SU-DHL-6 (cell line): ENCODE measurements around the gene NOTCH3.

ENCODE experiments used
- H2AFZ ChIP-seq: fragments of 200-600 bp; sonication (generic); 2 replicates; pipeline ENCODE4 v1.6.1; 2014; ENCODE audit warnings: low read depth, mild to moderate bottlenecking, moderate library complexity, mixed read lengths, antibody characterized with exemption, low read length; ENCODE audit not compliant: severe bottlenecking
- H3F3A ChIP-seq: fragments of 200-600 bp; shearing (Covaris generic); 2 replicates; pipeline ENCODE4 v1.6.0; 2016; ENCODE audit warnings: antibody characterized with exemption, mild to moderate bottlenecking; ENCODE audit not compliant: insufficient read depth
- H3K27ac ChIP-seq: fragments of 200-600 bp; sonication (generic); 2 replicates; pipeline ENCODE4 v1.5.1; 2016; ENCODE audit warnings: low read depth, mild to moderate bottlenecking, low read length, moderate library complexity, mixed read lengths
- H3K27me3 ChIP-seq: fragments of 200-600 bp; sonication (generic), shearing (Covaris generic); 2 replicates; pipeline ENCODE4 v1.6.0; 2014; ENCODE audit warnings: mild to moderate bottlenecking, low read length
- H3K36me3 ChIP-seq: fragments of 200-600 bp; sonication (generic); 2 replicates; pipeline ENCODE4 v1.6.1; 2014; ENCODE audit warnings: mild to moderate bottlenecking, low read length, mixed read lengths
- H3K4me2 ChIP-seq: fragments of 300-600, 200-600 bp; shearing (Covaris generic), sonication (generic); 2 replicates; pipeline ENCODE4 v1.6.0; 2014; ENCODE audit warnings: low read length, low read depth, mild to moderate bottlenecking; ENCODE audit not compliant: poor library complexity, severe bottlenecking
- H3K4me3 ChIP-seq: fragments of 200-600 bp; sonication (generic); 2 replicates; pipeline ENCODE4 v1.5.1; 2014; ENCODE audit warnings: antibody characterized with exemption, low read length, mild to moderate bottlenecking, mixed read lengths; ENCODE audit not compliant: insufficient read depth, poor library complexity, severe bottlenecking
- H3K79me2 ChIP-seq: fragments of 200-600 bp; sonication (generic); 2 replicates; pipeline ENCODE4 v1.6.1; 2014; ENCODE audit warnings: mild to moderate bottlenecking, low read length, moderate library complexity; ENCODE audit not compliant: insufficient read depth
- H3K9ac ChIP-seq: fragments of 200-600 bp; sonication (generic); 2 replicates; pipeline ENCODE4 v1.7.0; 2014; ENCODE audit warnings: mild to moderate bottlenecking, low read length
- H3K9me2 ChIP-seq: fragments of 200-600 bp; sonication (generic); replicated peaks from 2 replicates; pipeline ENCODE4 v1.6.1; 2014; ENCODE audit warnings: low read length; ENCODE audit not compliant: insufficient read depth
- H3K9me3 ChIP-seq: fragments of 200-600 bp; sonication (generic); 2 replicates; pipeline ENCODE4 v1.6.1; 2014; ENCODE audit warnings: low read length, mixed read lengths; ENCODE audit not compliant: insufficient read depth
- H4K20me1 ChIP-seq: fragments of 200-600 bp; sonication (generic); 2 replicates; pipeline ENCODE4 v1.6.1; 2014; ENCODE audit warnings: low read depth, mild to moderate bottlenecking, antibody characterized with exemption, low read length, moderate library complexity, mixed read lengths
- EZH2phosphoT487 ChIP-seq: fragments of 200-600 bp; sonication (generic), shearing (Covaris generic); conservative IDR thresholded peaks from 2 replicates; pipeline ENCODE4 v1.6.1; 2018; ENCODE audit warnings: mild to moderate bottlenecking, antibody characterized with exemption, low read length, moderate library complexity, mixed read lengths
- TF ChIP-seq, protein P1 (sequence below): fragments of 200-600 bp; sonication (generic); IDR thresholded peaks from one replicate; pipeline ENCODE4 v1.5.1; 2017; ENCODE audit warnings: antibody characterized with exemption, mild to moderate bottlenecking, low read length, moderate library complexity; ENCODE audit not compliant: insufficient read depth, poor library complexity, severe bottlenecking

NOTCH3 gene

DNA sequence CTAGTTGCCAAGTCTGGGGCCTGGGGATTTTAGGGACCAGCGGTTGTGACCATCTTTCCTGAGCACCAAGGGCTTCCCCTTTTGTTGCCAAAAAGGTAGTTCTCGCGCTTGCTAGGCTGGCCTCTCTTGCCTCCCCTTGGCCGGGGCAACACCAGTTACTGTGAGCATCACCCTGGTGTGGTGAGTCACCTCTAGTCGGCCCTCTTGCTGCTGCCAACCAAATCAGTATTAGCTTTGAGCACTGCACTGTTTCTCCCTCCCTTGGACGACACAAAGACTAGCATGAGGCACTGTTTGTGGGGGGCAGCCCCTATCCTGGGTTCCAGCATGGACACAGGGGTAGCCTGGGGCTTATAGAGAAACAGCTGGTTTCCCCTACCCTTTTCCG, 86.6 kb downstream of the NOTCH3 start:
- no peaks in the 10 kb centered on the region for H3K9me3 ChIP-seq
- H3K4me3 ChIP-seq, result no peak overlapping the region
- H3K27me3 ChIP-seq, result no peaks in the 10 kb centered on the region
- 0 out of 2 replicates have a peak, but pooled peaks cover 5% of the 10 kb centered on the region for H3K36me3 ChIP-seq
- no peaks in the 10 kb centered on the region for H3F3A ChIP-seq
- H4K20me1 ChIP-seq, result no peaks in the 10 kb centered on the region
- no peaks in the 10 kb centered on the region for H3K79me2 ChIP-seq
- H3K27ac ChIP-seq, result no peak overlapping the region
- TF ChIP-seq, protein P1, sequence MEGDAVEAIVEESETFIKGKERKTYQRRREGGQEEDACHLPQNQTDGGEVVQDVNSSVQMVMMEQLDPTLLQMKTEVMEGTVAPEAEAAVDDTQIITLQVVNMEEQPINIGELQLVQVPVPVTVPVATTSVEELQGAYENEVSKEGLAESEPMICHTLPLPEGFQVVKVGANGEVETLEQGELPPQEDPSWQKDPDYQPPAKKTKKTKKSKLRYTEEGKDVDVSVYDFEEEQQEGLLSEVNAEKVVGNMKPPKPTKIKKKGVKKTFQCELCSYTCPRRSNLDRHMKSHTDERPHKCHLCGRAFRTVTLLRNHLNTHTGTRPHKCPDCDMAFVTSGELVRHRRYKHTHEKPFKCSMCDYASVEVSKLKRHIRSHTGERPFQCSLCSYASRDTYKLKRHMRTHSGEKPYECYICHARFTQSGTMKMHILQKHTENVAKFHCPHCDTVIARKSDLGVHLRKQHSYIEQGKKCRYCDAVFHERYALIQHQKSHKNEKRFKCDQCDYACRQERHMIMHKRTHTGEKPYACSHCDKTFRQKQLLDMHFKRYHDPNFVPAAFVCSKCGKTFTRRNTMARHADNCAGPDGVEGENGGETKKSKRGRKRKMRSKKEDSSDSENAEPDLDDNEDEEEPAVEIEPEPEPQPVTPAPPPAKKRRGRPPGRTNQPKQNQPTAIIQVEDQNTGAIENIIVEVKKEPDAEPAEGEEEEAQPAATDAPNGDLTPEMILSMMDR, result no peak
- no peak for TF ChIP-seq EZH2phosphoT487
- H3K9me2 ChIP-seq, result no peaks in the 10 kb centered on the region
- no peak overlapping the region for H2AFZ ChIP-seq
- no peak overlapping the region for H3K4me2 ChIP-seq
- H3K9ac ChIP-seq, result no peak overlapping the region

DNA sequence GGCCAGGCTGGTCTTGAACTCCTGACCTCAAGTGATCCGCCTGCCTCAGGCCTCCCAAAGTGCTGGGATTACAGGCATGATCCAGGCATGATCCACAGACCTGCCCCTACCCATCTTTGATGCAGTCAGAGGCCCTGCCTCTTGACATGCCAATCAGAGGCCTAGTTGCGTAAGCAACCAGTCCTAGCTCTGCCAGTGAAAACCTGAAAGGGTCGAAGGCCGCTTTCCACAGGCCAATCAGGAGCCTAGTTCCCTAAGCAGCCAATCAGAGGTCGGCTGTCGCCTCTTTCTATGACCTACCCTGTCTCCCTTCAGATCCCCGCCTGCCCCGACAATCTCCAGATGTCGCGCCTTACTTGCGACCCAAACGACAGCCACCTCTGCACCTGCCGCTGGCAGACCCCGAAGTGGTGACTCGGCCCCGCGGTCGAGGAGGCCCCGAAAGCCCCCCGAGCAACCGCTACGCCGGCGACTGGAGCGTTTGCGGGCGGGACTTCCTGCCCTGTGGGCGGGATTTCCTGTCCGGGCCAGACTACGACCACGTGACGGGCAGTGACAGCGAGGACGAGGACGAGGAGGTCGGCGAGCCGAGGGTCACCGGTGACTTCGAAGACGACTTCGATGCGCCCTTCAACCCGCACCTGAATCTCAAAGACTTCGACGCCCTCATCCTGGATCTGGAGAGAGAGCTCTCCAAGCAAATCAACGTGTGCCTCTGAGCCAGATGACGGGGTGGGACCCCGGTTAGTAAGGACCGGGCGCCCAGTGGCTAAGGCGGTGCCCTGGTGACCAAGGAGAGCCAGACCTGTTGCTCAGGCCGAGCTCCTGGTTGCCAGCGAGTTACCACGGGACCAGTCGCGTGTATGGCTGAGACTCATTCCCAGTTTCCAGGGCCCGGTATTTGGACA, 87.3 kb downstream of the NOTCH3 start:
- no peak for TF ChIP-seq EZH2phosphoT487
- TF ChIP-seq, protein P1, result no peak
- Histone ChIP-seq H4K20me1 (no peaks in the 10 kb centered on the region), H3K79me2 (no peaks in the 10 kb centered on the region), H3K36me3 (no peaks in the 10 kb centered on the region), H3K4me2 (no peak overlapping the region), H3K4me3 (no peak overlapping the region), H3K27me3 (no peaks in the 10 kb centered on the region), H3F3A (no peaks in the 10 kb centered on the region), H3K9me2 (no peaks in the 10 kb centered on the region), H3K9ac (no peak overlapping the region), H3K9me3 (no peaks in the 10 kb centered on the region), H2AFZ (no peak overlapping the region), H3K27ac (no peak overlapping the region)

DNA sequence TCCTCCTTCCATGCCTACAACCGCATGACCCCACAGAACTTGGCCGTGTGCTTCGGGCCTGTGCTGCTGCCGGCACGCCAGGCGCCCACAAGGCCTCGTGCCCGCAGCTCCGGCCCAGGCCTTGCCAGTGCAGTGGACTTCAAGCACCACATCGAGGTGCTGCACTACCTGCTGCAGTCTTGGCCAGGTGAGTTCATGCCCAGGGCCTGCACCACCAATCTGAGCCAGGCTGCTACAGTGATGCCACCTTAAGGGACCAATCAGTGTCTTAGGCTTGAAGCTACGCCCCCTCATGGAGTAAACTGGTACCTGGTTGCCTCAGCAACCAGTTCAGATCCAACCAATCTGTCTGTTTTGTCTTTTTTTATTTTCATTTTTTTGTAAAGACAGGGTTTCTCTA, 88.4 kb downstream of the NOTCH3 start:
- Histone ChIP-seq H3K27ac (no peak overlapping the region), H3K9ac (no peak overlapping the region), H4K20me1 (no peaks in the 10 kb centered on the region), H3K27me3 (no peaks in the 10 kb centered on the region), H3K4me2 (no peak overlapping the region), H3K4me3 (no peak overlapping the region), H3F3A (no peaks in the 10 kb centered on the region), H3K36me3 (no peaks in the 10 kb centered on the region), H3K9me3 (no peaks in the 10 kb centered on the region), H2AFZ (no peak overlapping the region), H3K9me2 (no peaks in the 10 kb centered on the region), H3K79me2 (no peaks in the 10 kb centered on the region)
- TF ChIP-seq, protein P1, result no peak
- no peak for TF ChIP-seq EZH2phosphoT487
